Mammary epithelial cell (primary cell): ENCODE data around the gene RANBP6.

ENCODE experiments used
- EZH2 ChIP-seq: IDR thresholded peaks from 2 replicates; pipeline ENCODE4 v1.6.1; 2012; ENCODE audit warnings: low read length, inconsistent platforms, borderline replicate concordance
- TF ChIP-seq, protein P1 (sequence below), 2 donors: IDR thresholded peaks in 1 of 2; conservative IDR thresholded peaks in 1 of 2; 2 replicates each; pipeline ENCODE4 v1.5.1; 2011 to 2012; ENCODE audit warnings: inconsistent platforms in 2 of 2, low read length in 2 of 2, mild to moderate bottlenecking in 2 of 2, control low read depth in 1 of 2, low read depth in 1 of 2; ENCODE audit not compliant: insufficient read depth in 1 of 2; ENCODE audit errors: extremely low read depth in 1 of 2

GRCh38 chr9:6014670-6015270 lies 654 bp downstream of the RANBP6 start:
- TF ChIP-seq, protein P1, sequence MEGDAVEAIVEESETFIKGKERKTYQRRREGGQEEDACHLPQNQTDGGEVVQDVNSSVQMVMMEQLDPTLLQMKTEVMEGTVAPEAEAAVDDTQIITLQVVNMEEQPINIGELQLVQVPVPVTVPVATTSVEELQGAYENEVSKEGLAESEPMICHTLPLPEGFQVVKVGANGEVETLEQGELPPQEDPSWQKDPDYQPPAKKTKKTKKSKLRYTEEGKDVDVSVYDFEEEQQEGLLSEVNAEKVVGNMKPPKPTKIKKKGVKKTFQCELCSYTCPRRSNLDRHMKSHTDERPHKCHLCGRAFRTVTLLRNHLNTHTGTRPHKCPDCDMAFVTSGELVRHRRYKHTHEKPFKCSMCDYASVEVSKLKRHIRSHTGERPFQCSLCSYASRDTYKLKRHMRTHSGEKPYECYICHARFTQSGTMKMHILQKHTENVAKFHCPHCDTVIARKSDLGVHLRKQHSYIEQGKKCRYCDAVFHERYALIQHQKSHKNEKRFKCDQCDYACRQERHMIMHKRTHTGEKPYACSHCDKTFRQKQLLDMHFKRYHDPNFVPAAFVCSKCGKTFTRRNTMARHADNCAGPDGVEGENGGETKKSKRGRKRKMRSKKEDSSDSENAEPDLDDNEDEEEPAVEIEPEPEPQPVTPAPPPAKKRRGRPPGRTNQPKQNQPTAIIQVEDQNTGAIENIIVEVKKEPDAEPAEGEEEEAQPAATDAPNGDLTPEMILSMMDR (conservative IDR thresholded peaks at IDR 0.05 in 1 of 2, IDR thresholded peaks at IDR 0.05 in 1 of 2; ENCODE audit: extremely low read depth in 1 of 2, insufficient read depth in 1 of 2, low read depth in 1 of 2, low read length in 2 of 2): no peak
- TF ChIP-seq EZH2: no peak
